ENCODE data around the gene CADM1. TPM values are rescaled to one million over a fixed set of nuclear protein-coding genes. Genes with fewer than 3 reads are reported as not detected.

Gene CADM1
- total RNA-seq, 1 donor = 86.5 TPM

DNA sequence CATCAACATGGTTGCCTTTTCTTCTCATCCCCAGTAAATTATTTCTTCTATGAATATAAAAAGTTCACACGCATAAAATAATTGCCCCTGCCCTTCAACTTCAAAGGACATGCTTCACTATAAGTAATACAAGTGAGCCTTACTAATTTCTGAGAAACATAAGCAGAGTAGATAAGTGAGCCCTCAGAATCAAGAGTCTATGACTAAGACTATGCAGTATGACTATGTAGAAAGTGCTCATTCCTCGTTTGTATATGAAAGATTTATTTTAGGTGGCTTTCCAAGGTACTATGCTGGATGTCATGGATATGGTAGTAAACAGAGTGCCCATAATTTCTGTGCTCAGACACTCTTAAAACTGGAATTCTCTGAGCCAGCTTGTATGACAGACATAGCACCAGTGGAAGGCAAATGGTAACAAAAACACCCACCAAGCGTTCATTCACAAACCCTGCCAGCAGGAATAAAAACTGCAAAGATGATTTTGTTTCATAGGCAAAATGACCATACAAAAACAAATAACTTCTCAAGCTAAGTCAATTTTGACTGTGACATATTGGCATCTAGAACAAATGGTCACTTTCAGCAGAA lies 189.8 kb downstream of the CADM1 start:
- H3K36me3 ChIP-seq (ENCODE audit: insufficient read depth, low read length) = no peaks in the 10 kb centered on the region
- H3K4me1 ChIP-seq (ENCODE audit: insufficient read depth, low read length) = no peaks in the 10 kb centered on the region
- no peak overlapping the region for H3K4me2 ChIP-seq (ENCODE audit: insufficient read depth, low read length)
- no peak overlapping the region for H3K27ac ChIP-seq (ENCODE audit: low read depth, low read length)
- H2AFZ ChIP-seq (ENCODE audit: low read length) = no peak overlapping the region
- DNase-seq (ENCODE audit: insufficient read length, low spot score, missing footprints) = no peak
- no peak overlapping the region for H3K4me3 ChIP-seq (ENCODE audit: insufficient read depth, low read length)
- no peak for TF ChIP-seq CTCF (IDR thresholded peaks at IDR 0.05; ENCODE audit: extremely low read depth, low read depth, low read length)
- H4K20me1 ChIP-seq (ENCODE audit: insufficient read depth, low read length) = no peaks in the 10 kb centered on the region
- no peaks in the 10 kb centered on the region for H3K9me3 ChIP-seq (ENCODE audit: low read depth, low read length)
- no peaks in the 10 kb centered on the region for H3K27me3 ChIP-seq (ENCODE audit: insufficient read depth, low read length)
- no peaks in the 10 kb centered on the region for H3K79me2 ChIP-seq (ENCODE audit: insufficient read depth, low read length)

GRCh38 chr11:115313224-115313838 lies 190.9 kb downstream of the CADM1 start:
- H3K9me3 ChIP-seq (ENCODE audit: low read depth, low read length) = no peaks in the 10 kb centered on the region
- H3K36me3 ChIP-seq (ENCODE audit: insufficient read depth, low read length) = no peaks in the 10 kb centered on the region
- DNase-seq (ENCODE audit: insufficient read length, low spot score, missing footprints) = no peak
- TF ChIP-seq CTCF (IDR thresholded peaks at IDR 0.05; ENCODE audit: extremely low read depth, low read depth, low read length) = no peak
- H3K27ac ChIP-seq (ENCODE audit: low read depth, low read length) = no peak overlapping the region
- H3K27me3 ChIP-seq (ENCODE audit: insufficient read depth, low read length) = no peaks in the 10 kb centered on the region
- H4K20me1 ChIP-seq (ENCODE audit: insufficient read depth, low read length) = no peaks in the 10 kb centered on the region
- no peak overlapping the region for H3K4me2 ChIP-seq (ENCODE audit: insufficient read depth, low read length)
- no peaks in the 10 kb centered on the region for H3K4me1 ChIP-seq (ENCODE audit: insufficient read depth, low read length)
- no peak overlapping the region for H3K4me3 ChIP-seq (ENCODE audit: insufficient read depth, low read length)
- H3K79me2 ChIP-seq (ENCODE audit: insufficient read depth, low read length) = no peaks in the 10 kb centered on the region
- no peak overlapping the region for H2AFZ ChIP-seq (ENCODE audit: low read length)

GRCh38 chr11:115311949-115312348 lies 192.3 kb downstream of the CADM1 start:
- no peaks in the 10 kb centered on the region for H3K36me3 ChIP-seq (ENCODE audit: insufficient read depth, low read length)
- H3K27me3 ChIP-seq (ENCODE audit: insufficient read depth, low read length) = no peaks in the 10 kb centered on the region
- H3K4me3 ChIP-seq (ENCODE audit: insufficient read depth, low read length) = no peak overlapping the region
- no peak overlapping the region for H2AFZ ChIP-seq (ENCODE audit: low read length)
- no peak for TF ChIP-seq CTCF (IDR thresholded peaks at IDR 0.05; ENCODE audit: extremely low read depth, low read depth, low read length)
- H3K4me2 ChIP-seq (ENCODE audit: insufficient read depth, low read length) = no peak overlapping the region
- no peak overlapping the region for H3K27ac ChIP-seq (ENCODE audit: low read depth, low read length)
- no peaks in the 10 kb centered on the region for H3K79me2 ChIP-seq (ENCODE audit: insufficient read depth, low read length)
- H4K20me1 ChIP-seq (ENCODE audit: insufficient read depth, low read length) = no peaks in the 10 kb centered on the region
- H3K4me1 ChIP-seq (ENCODE audit: insufficient read depth, low read length) = no peaks in the 10 kb centered on the region
- H3K9me3 ChIP-seq (ENCODE audit: low read depth, low read length) = no peaks in the 10 kb centered on the region
- DNase-seq (ENCODE audit: insufficient read length, low spot score, missing footprints) = no peak

GRCh38 chr11:115306689-115307088 lies 197.5 kb downstream of the CADM1 start:
- H4K20me1 ChIP-seq (ENCODE audit: insufficient read depth, low read length) = no peaks in the 10 kb centered on the region
- H3K4me1 ChIP-seq (ENCODE audit: insufficient read depth, low read length) = no peaks in the 10 kb centered on the region
- no peaks in the 10 kb centered on the region for H3K36me3 ChIP-seq (ENCODE audit: insufficient read depth, low read length)
- no peak for TF ChIP-seq CTCF (IDR thresholded peaks at IDR 0.05; ENCODE audit: extremely low read depth, low read depth, low read length)
- DNase-seq (ENCODE audit: insufficient read length, low spot score, missing footprints) = no peak
- H3K79me2 ChIP-seq (ENCODE audit: insufficient read depth, low read length) = no peaks in the 10 kb centered on the region
- H3K4me2 ChIP-seq (ENCODE audit: insufficient read depth, low read length) = no peak overlapping the region
- H2AFZ ChIP-seq (ENCODE audit: low read length) = no peak overlapping the region
- H3K27me3 ChIP-seq (ENCODE audit: insufficient read depth, low read length) = no peaks in the 10 kb centered on the region
- H3K27ac ChIP-seq (ENCODE audit: low read depth, low read length) = no peak overlapping the region
- no peak overlapping the region for H3K4me3 ChIP-seq (ENCODE audit: insufficient read depth, low read length)
- no peaks in the 10 kb centered on the region for H3K9me3 ChIP-seq (ENCODE audit: low read depth, low read length)

Measured in osteoblast (primary cell).